Activated T-helper 17 cell treated with anti-CD3 and anti-CD28 coated beads, Interleukin-2, amount 50 U/mL, for 72 hours (primary cell): Measurements from ENCODE around the gene BRD3OS. TPM values are rescaled to one million over a fixed set of nuclear protein-coding genes. Genes with fewer than 3 reads are reported as not detected.

Experiments used
- ATAC-seq: fragments of 150-1000 bp; cut with Tn5 transposase; replicated peaks from 2 replicates; pipeline ENCODE4 v1.10.0; 2021; ENCODE audit warnings: mild to moderate bottlenecking, moderate library complexity
- H3K27ac Mint-ChIP-seq: one replicate; pipeline ENCODE4 v1.8.0; 2022; ENCODE audit warnings: mixed read lengths
- H3K27me3 Mint-ChIP-seq: one replicate; pipeline ENCODE4 v1.8.0; 2022; ENCODE audit warnings: mixed read lengths
- H3K36me3 Mint-ChIP-seq: one replicate; pipeline ENCODE4 v1.8.0; 2022; ENCODE audit warnings: low read depth, mild to moderate bottlenecking, mixed read lengths
- H3K4me1 Mint-ChIP-seq: one replicate; pipeline ENCODE4 v1.8.0; 2022; ENCODE audit warnings: mixed read lengths
- H3K4me3 Mint-ChIP-seq: one replicate; pipeline ENCODE4 v1.8.0; 2022; ENCODE audit warnings: mild to moderate bottlenecking, mixed read lengths
- H3K9me3 Mint-ChIP-seq: one replicate; pipeline ENCODE4 v1.8.0; 2022; ENCODE audit warnings: mixed read lengths
- total RNA-seq, 2 donors: library from RNA; stranded (reverse); gene quantifications; one replicate each; pipeline ENCODE4 v1.2.3, GENCODE V29; 2022

Gene BRD3OS
- total RNA-seq, 2 donors from 2014 or later = 8.5 to 12.5 TPM

GRCh38 chr9:133994353-133995011 is 30.8 kb upstream of the BRD3OS start:
- peak overlapping the region; percentile 20 for H3K4me3 Mint-ChIP-seq
- H3K4me1 Mint-ChIP-seq = no peaks in the 10 kb centered on the region
- peak; percentile 53 for ATAC-seq

DNA sequence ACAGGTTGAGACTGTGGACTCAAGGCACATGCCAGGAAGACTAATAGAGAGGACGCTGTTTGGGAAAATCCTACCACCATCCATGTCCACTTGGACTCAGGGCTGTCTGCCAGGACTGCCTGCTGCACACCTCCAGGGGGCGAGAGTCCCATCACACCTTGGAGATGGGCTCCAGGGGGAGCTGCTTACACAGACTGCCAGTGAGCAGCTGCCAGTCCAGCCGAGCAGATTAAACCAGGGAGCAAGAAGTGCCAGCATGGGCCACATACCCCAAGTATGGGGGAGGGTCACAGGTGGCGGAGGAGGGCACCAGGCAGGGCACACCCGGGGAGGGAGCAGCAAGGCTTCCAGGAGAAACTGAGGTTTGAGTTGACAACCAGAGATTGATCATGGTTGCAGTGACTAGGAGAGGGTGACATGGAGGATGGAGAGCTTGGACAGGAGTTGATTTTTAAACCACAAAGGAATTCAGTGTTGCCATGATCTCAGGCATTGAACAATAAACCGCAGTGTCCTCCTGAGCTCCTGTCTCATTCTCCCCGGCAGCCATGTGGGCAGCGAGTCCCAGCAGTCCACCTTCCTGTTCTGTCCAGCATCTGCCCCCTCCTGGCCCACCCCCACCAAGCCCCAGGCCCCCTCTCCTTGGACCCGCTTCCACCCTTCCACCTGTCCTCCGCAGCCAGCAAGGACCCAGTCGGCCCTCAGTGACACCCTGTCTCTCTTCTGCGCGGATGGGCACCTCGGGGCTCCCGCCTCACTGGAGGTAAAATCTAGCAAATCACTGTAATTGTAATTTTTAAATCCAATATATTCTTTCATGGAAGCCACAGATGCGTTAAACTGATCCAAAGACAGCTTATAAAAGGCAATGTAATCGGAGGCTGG is 30.0 kb upstream of the BRD3OS start:
- Mint-ChIP-seq H3K9me3 (no peaks in the 10 kb centered on the region), H3K36me3 (no peaks in the 10 kb centered on the region), H3K27me3 (no peaks in the 10 kb centered on the region), H3K27ac (no peak overlapping the region), H3K4me3 (no peak overlapping the region), H3K4me1 (no peaks in the 10 kb centered on the region)
- no peak for ATAC-seq

More at GRCh38 chr9:133994353-133995011, 30.8 kb upstream of the BRD3OS start:
- Mint-ChIP-seq H3K9me3 (no peaks in the 10 kb centered on the region), H3K36me3 (no peaks in the 10 kb centered on the region), H3K27ac (no peak overlapping the region), H3K27me3 (no peaks in the 10 kb centered on the region)

DNA sequence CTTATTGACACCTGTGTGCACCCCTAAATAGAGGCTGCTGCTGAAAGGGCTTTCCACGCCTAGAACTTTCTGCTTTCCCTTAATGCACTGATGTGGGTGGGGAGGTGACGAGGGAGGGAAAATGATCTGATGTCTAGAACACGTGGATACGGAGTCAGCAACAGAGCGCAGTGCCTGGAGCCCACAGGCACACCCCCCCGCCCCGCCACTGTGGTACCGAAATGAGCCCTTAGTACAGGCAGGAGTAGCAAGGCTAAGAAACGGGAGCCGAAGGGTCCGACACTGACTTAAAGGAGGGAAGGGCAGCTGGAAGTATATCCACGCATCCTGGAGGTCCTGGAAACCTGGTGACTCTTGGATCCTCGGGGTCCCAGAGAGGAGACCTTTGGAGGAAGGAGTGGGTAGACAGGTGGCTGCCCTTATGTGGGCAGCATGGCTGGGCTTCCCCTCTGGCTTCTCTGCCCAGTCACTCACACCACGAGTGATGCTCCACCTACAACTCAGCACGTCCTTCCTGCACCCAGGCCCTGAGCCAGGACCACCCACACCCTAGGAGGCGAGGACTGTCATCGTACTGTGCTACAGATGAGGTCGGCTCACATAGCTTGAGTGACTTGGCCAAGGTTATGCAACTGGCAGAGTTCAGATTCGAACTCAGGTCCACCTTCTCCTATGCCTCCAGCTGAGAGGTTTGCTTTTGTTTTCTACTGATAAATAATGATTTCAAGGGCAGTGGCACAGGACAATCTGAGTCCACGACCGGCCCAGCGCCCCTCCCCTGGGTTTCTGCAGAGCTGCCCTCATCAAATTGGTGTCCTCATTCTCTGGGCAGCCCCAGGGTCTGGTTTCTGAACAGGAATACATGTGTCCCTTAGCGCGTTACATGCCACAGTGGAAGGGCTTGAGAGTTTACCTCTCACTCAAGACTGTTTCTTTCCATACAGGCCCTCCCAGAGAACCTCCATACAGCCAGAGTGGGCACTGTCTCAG is 28.5 kb upstream of the BRD3OS start:
- no peaks in the 10 kb centered on the region for H3K36me3 Mint-ChIP-seq
- H3K4me3 Mint-ChIP-seq = no peak overlapping the region
- H3K9me3 Mint-ChIP-seq = no peaks in the 10 kb centered on the region
- no peak overlapping the region for H3K27ac Mint-ChIP-seq
- H3K4me1 Mint-ChIP-seq = no peaks in the 10 kb centered on the region
- ATAC-seq = no peak
- H3K27me3 Mint-ChIP-seq = no peaks in the 10 kb centered on the region

DNA sequence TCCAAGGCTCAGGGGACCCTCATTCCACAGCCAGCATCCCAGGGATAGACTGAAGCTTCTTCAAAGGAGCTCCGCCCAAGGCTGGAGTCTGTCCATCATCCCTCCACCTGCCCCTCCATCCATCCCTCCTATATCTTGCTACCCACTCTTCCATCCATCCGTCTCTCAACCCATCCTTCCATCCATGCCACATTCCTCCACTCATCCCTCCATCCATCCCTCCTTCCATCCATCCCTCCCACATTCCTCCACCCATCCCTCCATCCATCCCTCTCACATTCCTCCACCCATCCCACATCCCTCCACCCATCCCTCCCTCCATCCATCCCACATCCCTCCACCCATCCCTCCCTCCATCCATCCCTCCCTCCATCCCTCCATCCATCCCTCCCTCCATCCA is 27.7 kb upstream of the BRD3OS start:
- Mint-ChIP-seq H3K9me3 (no peaks in the 10 kb centered on the region), H3K27ac (no peak overlapping the region), H3K36me3 (no peaks in the 10 kb centered on the region), H3K4me3 (no peak overlapping the region), H3K27me3 (no peaks in the 10 kb centered on the region), H3K4me1 (no peaks in the 10 kb centered on the region)
- ATAC-seq = no peak

DNA sequence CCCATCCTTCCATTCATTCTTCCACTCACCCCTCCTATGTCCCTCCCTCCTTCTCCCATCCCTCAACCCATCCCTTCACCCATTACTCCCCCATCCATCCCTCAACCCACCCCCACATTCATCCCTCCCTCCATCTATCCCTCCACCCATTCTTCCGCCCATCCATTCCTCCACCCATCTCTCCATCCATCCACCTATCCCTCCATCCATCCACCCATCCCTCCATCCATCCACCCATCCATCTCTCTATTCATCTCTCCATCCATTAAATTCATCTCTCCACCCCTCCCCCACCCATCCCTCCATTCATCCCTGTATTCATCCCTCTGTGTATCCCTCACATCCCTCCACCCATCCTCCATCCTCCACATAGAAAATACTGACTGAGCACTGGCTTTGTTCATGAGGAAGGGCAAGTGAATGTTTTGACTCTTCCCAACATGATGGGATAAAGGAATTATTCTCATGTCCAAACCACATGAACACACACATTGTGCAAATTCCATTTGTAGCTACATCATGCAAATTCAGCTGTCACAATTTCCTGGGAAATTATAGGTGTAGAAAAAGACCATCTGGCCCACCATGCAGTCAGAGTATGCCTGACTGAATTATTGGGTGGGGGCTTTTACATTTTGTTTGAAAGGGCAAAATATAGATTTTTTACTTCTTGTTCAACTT is 26.2 kb upstream of the BRD3OS start:
- no peak for ATAC-seq
- Mint-ChIP-seq H3K4me1 (no peaks in the 10 kb centered on the region), H3K27me3 (peaks cover 3% of the 10 kb centered on the region), H3K36me3 (no peaks in the 10 kb centered on the region), H3K4me3 (no peak overlapping the region), H3K27ac (no peak overlapping the region), H3K9me3 (no peaks in the 10 kb centered on the region)

- no peak overlapping the region for H3K4me3 Mint-ChIP-seq
- no peak for ATAC-seq
Measured at GRCh38 chr9:133999851-134000265, 25.4 kb upstream of the BRD3OS start.

GRCh38 chr9:134002796-134003195 is 22.5 kb upstream of the BRD3OS start:
- Mint-ChIP-seq H3K4me1 (no peaks in the 10 kb centered on the region), H3K27me3 (peaks cover 13% of the 10 kb centered on the region), H3K27ac (no peak overlapping the region), H3K36me3 (no peaks in the 10 kb centered on the region), H3K9me3 (no peaks in the 10 kb centered on the region), H3K4me3 (no peak overlapping the region)
- ATAC-seq = no peak

More at GRCh38 chr9:133999851-134000265, 25.4 kb upstream of the BRD3OS start:
- Mint-ChIP-seq H3K4me1 (no peaks in the 10 kb centered on the region), H3K36me3 (no peaks in the 10 kb centered on the region), H3K27ac (no peak overlapping the region), H3K9me3 (no peaks in the 10 kb centered on the region), H3K27me3 (peaks cover 3% of the 10 kb centered on the region)

- Mint-ChIP-seq H3K36me3 (no peaks in the 10 kb centered on the region), H3K4me3 (no peak overlapping the region), H3K4me1 (no peaks in the 10 kb centered on the region), H3K27ac (no peak overlapping the region), H3K27me3 (peaks cover 13% of the 10 kb centered on the region), H3K9me3 (no peaks in the 10 kb centered on the region)
- no peak for ATAC-seq
Measured at GRCh38 chr9:134003237-134003636, 22.0 kb upstream of the BRD3OS start.

GRCh38 chr9:134004131-134004873 is 21.0 kb upstream of the BRD3OS start:
- Mint-ChIP-seq H3K9me3 (no peaks in the 10 kb centered on the region), H3K27me3 (peaks cover 13% of the 10 kb centered on the region), H3K4me3 (no peak overlapping the region), H3K27ac (no peak overlapping the region), H3K4me1 (no peaks in the 10 kb centered on the region), H3K36me3 (no peaks in the 10 kb centered on the region)
- ATAC-seq = no peak

DNA sequence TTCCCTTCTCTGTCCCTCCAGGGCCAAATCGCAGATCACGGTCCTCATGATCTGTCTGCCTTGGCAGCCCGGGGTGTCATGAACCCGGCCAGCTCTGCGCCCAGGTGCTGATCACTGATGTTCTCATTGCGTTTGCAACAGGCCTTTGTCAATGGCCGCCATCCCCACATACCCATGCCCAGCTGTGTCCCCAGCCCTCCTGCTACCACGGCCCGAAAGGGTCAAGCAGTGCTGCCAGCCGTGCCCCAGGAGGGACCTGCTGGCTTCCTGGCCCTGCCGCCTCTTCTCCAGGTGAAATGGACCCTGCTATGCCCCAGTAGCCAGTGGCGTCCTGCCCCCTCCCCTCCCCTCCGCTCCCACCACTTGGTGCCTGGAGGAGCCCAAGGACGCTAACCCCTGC is 20.4 kb upstream of the BRD3OS start:
- H3K4me1 Mint-ChIP-seq = no peaks in the 10 kb centered on the region
- peaks cover 13% of the 10 kb centered on the region for H3K27me3 Mint-ChIP-seq
- no peaks in the 10 kb centered on the region for H3K36me3 Mint-ChIP-seq
- no peaks in the 10 kb centered on the region for H3K9me3 Mint-ChIP-seq
- no peak for ATAC-seq
- H3K27ac Mint-ChIP-seq = no peak overlapping the region
- H3K4me3 Mint-ChIP-seq = no peak overlapping the region

- Mint-ChIP-seq H3K27me3 (peaks cover 13% of the 10 kb centered on the region), H3K4me1 (no peaks in the 10 kb centered on the region), H3K27ac (no peak overlapping the region), H3K36me3 (no peaks in the 10 kb centered on the region), H3K4me3 (no peak overlapping the region), H3K9me3 (no peaks in the 10 kb centered on the region)
- no peak for ATAC-seq
Measured at GRCh38 chr9:134005381-134005780, 19.9 kb upstream of the BRD3OS start.

DNA sequence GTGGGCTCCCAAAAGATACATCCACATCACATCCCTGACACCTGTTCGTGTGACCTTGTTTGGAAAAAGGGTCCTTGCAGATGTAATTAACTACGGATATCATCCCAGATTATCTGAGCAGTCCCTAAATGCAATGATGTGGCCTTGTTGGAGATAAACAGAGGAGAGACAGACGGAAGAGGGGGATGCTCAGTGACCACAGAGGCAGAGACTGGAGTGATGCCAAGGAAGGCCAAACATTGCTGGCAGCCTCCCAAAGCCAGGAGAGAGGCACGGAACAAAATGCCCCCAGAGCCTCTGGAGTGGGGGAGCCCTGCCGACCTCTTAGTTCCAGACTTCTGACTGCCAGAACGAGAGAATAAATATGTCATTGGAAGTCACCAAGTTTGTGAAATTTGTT is 18.1 kb upstream of the BRD3OS start:
- ATAC-seq = no peak
- H3K27ac Mint-ChIP-seq = no peak overlapping the region
- H3K4me1 Mint-ChIP-seq = no peaks in the 10 kb centered on the region

GRCh38 chr9:134007571-134007970 is 17.7 kb upstream of the BRD3OS start:
- Mint-ChIP-seq H3K4me1 (no peaks in the 10 kb centered on the region), H3K27ac (no peak overlapping the region), H3K4me3 (no peak overlapping the region), H3K27me3 (peaks cover 13% of the 10 kb centered on the region), H3K9me3 (no peaks in the 10 kb centered on the region), H3K36me3 (no peaks in the 10 kb centered on the region)
- ATAC-seq = no peak

More for the DNA sequence above, 18.1 kb upstream of the BRD3OS start:
- Mint-ChIP-seq H3K36me3 (no peaks in the 10 kb centered on the region), H3K27me3 (peaks cover 13% of the 10 kb centered on the region), H3K4me3 (no peak overlapping the region), H3K9me3 (no peaks in the 10 kb centered on the region)
